GM19372 (cell line): ENCODE measurements around the gene TMBIM4.

Source experiments
- ATAC-seq: cut with Tn5 transposase; IDR thresholded peaks from one replicate; pipeline ENCODE4 v1.9.1; 2021; ENCODE audit warnings: mild to moderate bottlenecking, low read depth, moderate library complexity; ENCODE audit not compliant: unreplicated experiment

The TMBIM4 gene

GRCh38 chr12:66103016-66103913 is 66.5 kb downstream of the TMBIM4 start:
- no peak for ATAC-seq

- no peak for ATAC-seq
Measured at GRCh38 chr12:66092559-66093269, 77.1 kb downstream of the TMBIM4 start.

- ATAC-seq: no peak
Measured at GRCh38 chr12:66090157-66090556, 79.6 kb downstream of the TMBIM4 start.

GRCh38 chr12:66087365-66087943 is 82.3 kb downstream of the TMBIM4 start:
- ATAC-seq: peak; percentile 78

GRCh38 chr12:66085998-66086397 is 83.8 kb downstream of the TMBIM4 start:
- ATAC-seq: no peak
